Immature natural killer cell (primary cell): Measurements from ENCODE around the gene ARL14. TPM values are rescaled to one million over a fixed set of nuclear protein-coding genes. Genes with fewer than 3 reads are reported as not detected.

Experiments
- DNase-seq, 3 donors: peaks; one replicate each; pipeline ENCODE4 v3.0.0; 2022; ENCODE audit warnings: mixed read lengths in 1 of 3
- H3K27ac Mint-ChIP-seq, 6 donors: one replicate each; pipeline ENCODE4 v1.8.0; 2020; ENCODE audit warnings: mixed read lengths in 6 of 6, mild to moderate bottlenecking in 5 of 6, inconsistent platforms in 4 of 6, moderate library complexity in 3 of 6
- H3K27me3 Mint-ChIP-seq, 3 donors: one replicate each; pipeline ENCODE4 v1.8.0; 2020 to 2021; ENCODE audit warnings: low read depth in 3 of 3, mild to moderate bottlenecking in 3 of 3, mixed read lengths in 3 of 3, moderate library complexity in 3 of 3, inconsistent platforms in 1 of 3
- H3K36me3 Mint-ChIP-seq, 3 donors: one replicate each; pipeline ENCODE4 v1.8.0; 2020; ENCODE audit warnings: mixed read lengths in 3 of 3, inconsistent platforms in 2 of 3, mild to moderate bottlenecking in 2 of 3
- H3K4me1 Mint-ChIP-seq, 2 donors: one replicate each; pipeline ENCODE4 v1.8.0; 2020; ENCODE audit warnings: inconsistent platforms in 2 of 2, mild to moderate bottlenecking in 2 of 2, mixed read lengths in 2 of 2, moderate library complexity in 1 of 2
- H3K4me3 Mint-ChIP-seq, 5 donors: one replicate each; pipeline ENCODE4 v1.8.0; 2020; ENCODE audit warnings: mild to moderate bottlenecking in 5 of 5, mixed read lengths in 5 of 5, inconsistent platforms in 3 of 5, moderate library complexity in 3 of 5
- H3K9me3 Mint-ChIP-seq, 6 donors: one replicate each; pipeline ENCODE4 v1.8.0; 2020; ENCODE audit warnings: mild to moderate bottlenecking in 6 of 6, mixed read lengths in 6 of 6, inconsistent platforms in 4 of 6, moderate library complexity in 3 of 6
- polyA plus RNA-seq, 3 donors: library from polyadenylated mRNA; unstranded; fragments of 300-500 nt; fragmentation: Illumina TruSeq; gene quantifications; one replicate each; pipeline ENCODE4 v1.2.3, GENCODE V29; 2021

ARL14 gene
- polyA plus RNA-seq, result not detected

DNA sequence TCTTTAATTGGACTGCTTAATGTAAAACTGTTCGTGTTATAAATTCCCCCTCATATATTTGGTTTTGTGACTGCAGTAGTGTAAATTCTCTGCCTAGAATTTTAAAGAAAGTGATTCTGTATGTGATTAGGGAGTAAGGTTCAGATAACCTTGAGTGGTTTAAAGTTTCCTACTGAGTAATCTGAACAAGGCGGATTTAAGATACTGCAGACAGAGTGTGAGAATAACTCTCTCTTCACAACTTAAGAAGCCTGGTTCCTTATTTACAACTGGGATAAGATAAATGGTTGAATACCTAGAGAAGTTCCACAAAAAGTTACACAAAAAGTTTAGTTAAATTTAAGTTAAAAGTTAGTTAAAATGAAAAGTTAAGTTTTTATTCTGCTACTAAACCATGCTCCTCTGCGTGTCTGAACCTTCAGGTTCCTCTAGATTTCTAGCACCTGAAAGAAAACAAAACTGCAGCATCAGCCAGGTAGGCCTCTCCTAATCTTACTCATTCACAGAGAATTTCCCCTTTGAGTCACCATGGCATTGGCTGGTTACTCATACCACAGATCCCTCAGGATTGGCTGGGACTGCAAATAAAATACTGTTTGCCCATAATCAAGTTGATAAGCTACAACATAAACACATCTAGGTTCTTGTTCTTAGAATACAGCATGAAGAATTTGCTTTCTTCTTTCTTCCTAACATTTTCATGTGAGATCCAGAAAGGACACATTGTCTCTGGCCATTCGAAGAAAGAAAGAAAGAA is at the start of gene ARL14:
TSS of gene ARL14 (plus strand) at position 614 of the 757 bp plus-strand sequence. CDS start 187 bp downstream, outside the sequence.
- Mint-ChIP-seq H3K4me3 (no peak within 1 kb of the TSS), H3K4me1 (no peaks in the 10 kb centered on the region), H3K9me3 (no peaks in the 10 kb centered on the region), H3K36me3 (no peaks in the 10 kb centered on the region), H3K27me3 (peaks cover 0 to 2% (median 0%) of the 10 kb centered on the region in 3 donors), H3K27ac (no peak within 1 kb of the TSS)
- no peak for DNase-seq

DNA sequence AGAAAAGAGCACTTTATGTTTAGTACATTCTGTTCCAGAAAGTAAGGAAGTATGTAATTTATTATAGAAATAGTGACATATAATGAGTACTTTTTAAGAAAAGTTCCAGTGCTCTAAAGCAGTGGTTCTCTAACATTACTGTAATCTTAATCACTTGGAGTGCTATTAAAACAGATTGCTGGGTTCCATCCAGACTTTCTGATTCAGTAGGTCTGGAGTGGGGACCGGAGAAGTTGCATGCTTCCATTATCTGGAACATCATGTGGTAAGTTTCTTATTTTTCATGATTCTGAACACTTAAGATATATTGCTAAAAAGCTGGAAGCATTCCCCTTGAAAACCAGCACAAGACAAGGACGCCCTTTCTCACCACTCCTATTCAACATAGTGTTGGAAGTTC is 47.5 kb upstream of the ARL14 start:
- no peak for DNase-seq
- H3K36me3 Mint-ChIP-seq, result no peaks in the 10 kb centered on the region
- H3K9me3 Mint-ChIP-seq, result peaks cover 0 to 4% (median 0%) of the 10 kb centered on the region in 6 donors
- H3K4me1 Mint-ChIP-seq, result no peaks in the 10 kb centered on the region
- H3K27ac Mint-ChIP-seq, result no peak overlapping the region
- peaks cover 1 to 8% (median 2%) of the 10 kb centered on the region in 3 donors for H3K27me3 Mint-ChIP-seq
- H3K4me3 Mint-ChIP-seq, result no peak overlapping the region

DNA sequence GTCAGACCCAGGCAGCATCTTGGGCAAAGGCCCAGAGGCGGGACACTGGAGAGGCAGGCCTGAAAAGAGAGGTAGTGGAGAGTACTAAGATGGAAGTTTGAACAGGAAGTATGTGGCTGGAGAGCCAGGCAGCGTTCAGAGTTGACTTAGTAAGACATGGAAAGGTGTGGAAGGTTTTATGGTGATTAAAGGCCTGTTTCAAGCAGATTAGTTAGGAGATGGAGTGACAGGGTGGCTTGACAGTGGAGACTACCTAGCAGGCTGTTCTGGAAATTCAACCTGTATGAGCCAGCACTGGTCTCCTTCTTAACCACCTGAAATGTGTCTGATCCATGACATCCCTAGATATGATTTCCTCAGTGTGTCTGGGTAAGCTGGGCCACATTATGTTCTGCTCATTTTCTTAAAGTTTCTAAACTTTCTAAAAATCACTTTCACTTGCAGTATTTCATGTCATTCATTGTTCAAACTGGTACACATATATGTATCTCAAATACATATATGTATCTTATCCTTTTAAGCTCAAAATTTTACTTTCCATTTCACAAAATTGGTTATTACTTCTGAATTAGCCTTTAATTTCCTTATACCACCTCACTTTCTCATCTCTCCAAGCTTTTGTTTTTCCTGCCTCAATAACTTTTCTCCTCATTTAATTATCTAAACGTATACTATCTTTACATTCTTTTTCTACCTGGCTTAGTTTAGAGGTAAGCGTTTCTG is 43.4 kb upstream of the ARL14 start:
- H3K27me3 Mint-ChIP-seq, result peaks cover 2 to 5% (median 3%) of the 10 kb centered on the region in 3 donors
- DNase-seq, result no peak
- no peak overlapping the region for H3K27ac Mint-ChIP-seq
- no peaks in the 10 kb centered on the region for H3K4me1 Mint-ChIP-seq
- H3K4me3 Mint-ChIP-seq, result no peak overlapping the region
- H3K36me3 Mint-ChIP-seq, result no peaks in the 10 kb centered on the region
- H3K9me3 Mint-ChIP-seq, result peaks cover 0 to 1% (median 0%) of the 10 kb centered on the region in 6 donors

DNA sequence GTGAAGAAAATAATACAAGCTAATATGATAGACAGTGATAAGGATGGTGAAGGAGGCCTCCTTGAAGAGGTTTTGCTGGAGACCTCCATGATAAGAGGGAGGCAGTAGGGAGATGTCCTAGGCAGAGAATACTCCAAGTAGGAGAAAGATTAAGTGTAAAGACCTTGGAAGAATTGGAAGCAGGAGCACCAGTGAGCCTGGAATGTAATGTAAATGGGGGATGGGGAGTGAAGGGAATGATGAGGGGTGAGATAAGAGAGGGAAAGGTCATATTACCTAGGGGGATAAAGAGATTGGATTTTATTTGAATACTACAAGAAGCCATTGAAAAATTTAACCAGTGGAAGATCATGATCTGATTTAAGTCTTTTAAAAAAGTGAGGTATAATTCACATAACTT is 41.7 kb upstream of the ARL14 start:
- no peak overlapping the region for H3K4me3 Mint-ChIP-seq
- no peak overlapping the region for H3K27ac Mint-ChIP-seq
- H3K4me1 Mint-ChIP-seq, result no peaks in the 10 kb centered on the region
- H3K9me3 Mint-ChIP-seq, result peaks cover 0 to 1% (median 0%) of the 10 kb centered on the region in 6 donors
- no peak for DNase-seq
- peaks cover 2 to 6% (median 2%) of the 10 kb centered on the region in 3 donors for H3K27me3 Mint-ChIP-seq
- H3K36me3 Mint-ChIP-seq, result no peaks in the 10 kb centered on the region

DNA sequence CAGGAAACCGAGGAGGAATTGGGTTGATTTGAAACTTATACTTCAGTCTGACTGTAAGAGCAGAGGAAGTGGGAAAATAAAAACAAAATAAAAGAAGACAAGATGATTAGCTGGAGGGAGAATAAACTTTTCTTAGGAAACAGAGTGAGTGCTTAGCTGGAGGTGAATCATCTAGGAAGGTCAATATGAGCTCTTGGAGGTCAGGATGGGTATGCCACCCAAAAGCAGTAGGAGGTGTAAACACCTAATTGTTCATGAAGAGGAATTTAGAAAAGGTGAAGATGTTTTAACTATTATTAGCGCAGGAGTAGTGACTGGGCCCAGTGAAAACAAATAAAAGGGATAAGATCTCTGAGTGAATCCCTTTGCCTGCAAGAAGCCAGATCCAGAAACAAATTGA is 39.9 kb upstream of the ARL14 start:
- H3K36me3 Mint-ChIP-seq, result no peaks in the 10 kb centered on the region
- H3K27ac Mint-ChIP-seq, result no peak overlapping the region
- DNase-seq, result no peak
- H3K9me3 Mint-ChIP-seq, result peaks cover 0 to 1% (median 0%) of the 10 kb centered on the region in 6 donors
- H3K4me3 Mint-ChIP-seq, result no peak overlapping the region
- H3K4me1 Mint-ChIP-seq, result no peaks in the 10 kb centered on the region
- H3K27me3 Mint-ChIP-seq, result peaks cover 0 to 8% (median 2%) of the 10 kb centered on the region in 3 donors

DNA sequence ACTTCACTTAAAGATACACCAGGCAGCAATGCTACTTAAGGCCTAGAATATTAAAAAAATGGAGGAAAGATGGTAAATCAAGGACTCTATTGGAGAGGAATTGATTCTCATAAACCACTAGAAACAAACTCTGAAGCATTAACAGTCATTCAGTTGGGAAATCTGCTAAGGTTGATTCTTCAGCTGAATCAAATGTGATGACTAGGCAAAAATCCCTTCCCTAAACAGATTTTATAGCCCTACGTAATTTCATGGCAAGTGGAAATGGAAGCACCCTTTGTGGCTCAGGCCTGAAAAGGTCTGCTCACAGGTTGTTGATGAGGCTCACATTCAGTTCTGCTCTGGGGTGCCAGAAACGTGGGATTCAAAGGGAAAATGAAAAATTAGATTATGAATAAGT is 38.8 kb upstream of the ARL14 start:
- Mint-ChIP-seq H3K36me3 (no peaks in the 10 kb centered on the region), H3K4me1 (no peaks in the 10 kb centered on the region), H3K4me3 (no peak overlapping the region), H3K9me3 (no peaks in the 10 kb centered on the region), H3K27ac (no peak overlapping the region), H3K27me3 (peaks cover 0 to 8% (median 2%) of the 10 kb centered on the region in 3 donors)
- DNase-seq, result no peak

DNA sequence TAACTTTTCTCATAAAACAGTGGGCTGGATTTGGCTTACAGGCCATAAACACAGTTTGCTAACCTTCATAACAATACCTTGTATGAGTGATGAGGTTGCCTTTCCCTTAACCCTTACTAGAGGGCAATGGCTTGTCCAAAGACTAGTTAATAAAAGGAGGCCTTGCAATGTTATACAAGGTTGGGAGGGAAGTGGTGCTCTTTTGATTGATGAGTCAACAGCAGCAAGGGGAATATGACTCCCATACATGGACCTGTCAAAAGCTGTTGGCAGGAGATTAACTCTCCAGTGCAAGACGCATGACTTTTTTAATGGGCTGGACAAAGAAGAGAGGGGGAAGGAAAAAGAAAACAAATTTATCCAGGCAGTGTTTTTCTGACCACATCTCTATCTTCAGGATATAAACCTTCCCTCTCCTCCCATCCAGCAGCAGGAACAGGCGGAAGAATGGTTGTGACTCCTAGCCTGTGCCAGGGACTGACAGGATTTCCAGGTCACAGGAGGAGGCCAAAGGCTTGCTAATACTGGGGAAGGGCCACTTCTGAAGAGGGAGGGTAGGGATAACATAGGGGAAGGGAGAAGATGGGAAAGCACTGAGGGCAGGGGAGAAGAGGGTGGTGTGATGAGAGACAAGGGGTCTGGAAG is 35.2 kb upstream of the ARL14 start:
- H3K9me3 Mint-ChIP-seq, result no peaks in the 10 kb centered on the region
- no peaks in the 10 kb centered on the region for H3K4me1 Mint-ChIP-seq
- no peak overlapping the region for H3K27ac Mint-ChIP-seq
- H3K36me3 Mint-ChIP-seq, result no peaks in the 10 kb centered on the region
- H3K4me3 Mint-ChIP-seq, result no peak overlapping the region
- DNase-seq, result no peak
- peaks cover 0 to 5% (median 0%) of the 10 kb centered on the region in 3 donors for H3K27me3 Mint-ChIP-seq

DNA sequence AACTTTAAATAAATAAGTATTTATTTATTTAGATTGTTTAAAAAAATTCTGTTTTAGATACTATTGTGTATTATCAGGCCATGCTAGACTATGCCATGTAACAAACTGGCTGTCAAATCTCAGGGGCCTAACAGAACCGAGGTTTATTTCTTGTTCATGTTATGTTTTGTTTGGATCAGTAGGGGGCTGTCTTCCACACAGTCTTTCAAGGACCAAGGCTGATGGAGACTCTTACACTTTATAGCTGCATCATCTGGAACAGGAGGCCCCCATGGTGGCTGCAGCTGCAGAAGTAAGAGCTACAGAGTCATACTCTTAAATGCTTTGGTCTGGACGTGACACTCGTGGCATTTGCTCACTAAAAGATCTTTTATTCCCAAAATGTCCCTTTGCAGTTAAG is 33.0 kb upstream of the ARL14 start:
- peaks cover 0 to 5% (median 3%) of the 10 kb centered on the region in 3 donors for H3K27me3 Mint-ChIP-seq
- no peak overlapping the region for H3K27ac Mint-ChIP-seq
- no peaks in the 10 kb centered on the region for H3K36me3 Mint-ChIP-seq
- no peaks in the 10 kb centered on the region for H3K4me1 Mint-ChIP-seq
- DNase-seq, result no peak
- H3K9me3 Mint-ChIP-seq, result no peaks in the 10 kb centered on the region
- H3K4me3 Mint-ChIP-seq, result no peak overlapping the region

DNA sequence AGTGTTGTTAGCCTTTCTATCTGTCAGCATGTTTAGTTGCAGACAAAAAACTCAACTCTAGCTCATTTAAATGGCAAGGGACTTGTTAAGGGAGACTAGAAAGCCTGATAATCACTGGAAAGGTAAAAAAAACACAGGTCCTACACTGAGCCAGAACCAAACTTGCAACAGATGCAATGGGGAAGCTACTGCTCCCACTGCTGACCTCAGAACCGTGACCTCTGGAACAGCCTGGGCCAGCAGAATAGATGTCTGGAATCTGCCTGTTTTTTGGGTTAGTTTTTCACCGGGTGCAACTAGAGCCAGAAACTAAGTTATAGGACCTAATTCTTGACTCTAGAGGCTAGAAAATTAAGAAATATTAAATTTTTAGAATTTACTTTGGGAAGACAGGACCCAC is 32.5 kb upstream of the ARL14 start:
- H3K4me3 Mint-ChIP-seq, result no peak overlapping the region
- no peaks in the 10 kb centered on the region for H3K4me1 Mint-ChIP-seq
- no peak for DNase-seq
- H3K9me3 Mint-ChIP-seq, result no peaks in the 10 kb centered on the region
- no peaks in the 10 kb centered on the region for H3K36me3 Mint-ChIP-seq
- H3K27ac Mint-ChIP-seq, result no peak overlapping the region
- H3K27me3 Mint-ChIP-seq, result peaks cover 0 to 5% (median 3%) of the 10 kb centered on the region in 3 donors

DNA sequence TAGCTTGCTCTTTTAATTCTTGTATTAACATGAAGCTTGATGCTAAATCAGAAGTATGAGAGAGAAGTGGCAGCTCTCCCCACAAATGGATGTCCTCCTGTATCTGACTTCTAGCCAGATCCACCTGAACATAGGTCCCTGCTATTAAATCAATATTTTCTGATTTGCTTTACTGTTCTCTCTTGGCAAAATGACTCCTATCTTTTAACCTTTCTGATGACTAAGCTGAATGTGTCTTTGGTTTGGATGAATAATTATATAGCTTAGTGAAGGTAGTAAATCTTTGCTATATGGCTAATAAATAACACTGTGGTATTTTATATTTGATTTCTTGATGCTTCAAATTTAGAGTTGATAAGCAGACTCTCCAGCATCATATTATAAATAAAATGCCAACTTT is 28.3 kb upstream of the ARL14 start:
- Mint-ChIP-seq H3K27me3 (peaks cover 0 to 5% (median 5%) of the 10 kb centered on the region in 3 donors), H3K4me3 (no peak overlapping the region), H3K36me3 (no peaks in the 10 kb centered on the region), H3K4me1 (no peaks in the 10 kb centered on the region), H3K9me3 (no peaks in the 10 kb centered on the region), H3K27ac (no peak overlapping the region)
- no peak for DNase-seq

DNA sequence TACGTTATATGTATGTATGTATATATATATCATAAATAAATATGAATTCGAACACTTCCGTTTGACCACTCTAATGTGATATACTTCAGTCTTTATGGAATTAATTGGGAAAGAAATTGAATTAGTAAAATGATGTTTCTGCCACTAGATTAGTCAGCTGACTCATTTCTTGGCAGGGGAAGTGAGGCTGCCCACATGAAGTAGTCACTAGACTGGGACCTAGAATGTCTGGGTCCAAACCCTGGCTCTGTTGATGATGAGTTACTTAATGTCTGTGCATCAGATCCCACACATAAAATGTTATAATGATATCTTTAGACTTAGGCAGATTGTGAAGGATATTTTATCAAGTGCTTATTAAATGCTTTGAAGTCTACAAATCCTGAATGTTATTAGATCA is 27.4 kb upstream of the ARL14 start:
- no peak for DNase-seq

DNA sequence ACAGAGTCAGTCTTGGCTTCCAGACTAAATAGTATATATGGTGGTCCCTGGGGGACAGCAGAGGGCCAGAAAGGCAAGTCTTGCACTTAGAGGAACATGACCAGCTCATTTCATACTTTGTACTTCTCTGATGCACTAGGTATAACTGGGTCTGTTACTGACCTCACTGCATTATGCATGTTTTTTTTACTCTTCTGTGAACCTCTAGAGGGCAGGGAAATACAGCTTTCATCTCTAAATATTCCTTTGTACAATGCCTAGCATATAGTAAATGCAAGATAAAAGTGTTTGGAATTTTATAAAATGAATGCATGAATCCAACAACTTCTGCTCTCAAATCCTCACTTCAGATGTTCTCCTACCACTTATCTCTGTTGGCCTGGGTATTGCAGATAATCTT is 23.4 kb upstream of the ARL14 start:
- H3K4me1 Mint-ChIP-seq, result no peaks in the 10 kb centered on the region
- no peak overlapping the region for H3K27ac Mint-ChIP-seq
- H3K9me3 Mint-ChIP-seq, result no peaks in the 10 kb centered on the region

More for the DNA sequence above, 27.4 kb upstream of the ARL14 start:
- Mint-ChIP-seq H3K27ac (no peak overlapping the region), H3K36me3 (no peaks in the 10 kb centered on the region), H3K4me1 (no peaks in the 10 kb centered on the region), H3K27me3 (peaks cover 3 to 5% (median 5%) of the 10 kb centered on the region in 3 donors), H3K9me3 (no peaks in the 10 kb centered on the region), H3K4me3 (no peak overlapping the region)

DNA sequence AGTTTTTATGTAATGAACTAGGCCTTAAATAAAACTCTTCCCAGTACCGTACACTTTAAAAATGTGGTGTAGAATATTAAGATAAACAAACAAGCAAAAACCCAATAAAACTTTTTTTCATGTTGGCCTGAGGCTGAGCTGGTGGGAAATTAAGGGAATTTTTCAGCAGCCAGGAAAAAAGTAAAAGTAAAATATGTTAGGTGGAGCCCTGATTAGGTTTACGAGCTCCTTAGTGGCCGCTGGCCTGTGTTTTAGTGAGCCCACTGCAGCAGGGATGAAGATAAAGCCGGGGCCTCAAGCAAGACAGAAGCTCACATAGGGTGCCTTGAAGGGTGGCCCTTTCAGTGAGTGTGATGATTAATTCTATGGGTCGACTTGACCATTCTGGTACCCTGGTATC is 16.1 kb upstream of the ARL14 start:
- Mint-ChIP-seq H3K27me3 (peaks cover 7 to 9% (median 7%) of the 10 kb centered on the region in 3 donors), H3K36me3 (no peaks in the 10 kb centered on the region), H3K9me3 (no peaks in the 10 kb centered on the region), H3K27ac (no peak overlapping the region), H3K4me3 (no peak overlapping the region), H3K4me1 (no peaks in the 10 kb centered on the region)
- DNase-seq, result no peak

More for the DNA sequence above, 23.4 kb upstream of the ARL14 start:
- Mint-ChIP-seq H3K27me3 (peaks cover 2 to 11% (median 7%) of the 10 kb centered on the region in 3 donors), H3K4me3 (no peak overlapping the region), H3K36me3 (no peaks in the 10 kb centered on the region)
- DNase-seq, result no peak

DNA sequence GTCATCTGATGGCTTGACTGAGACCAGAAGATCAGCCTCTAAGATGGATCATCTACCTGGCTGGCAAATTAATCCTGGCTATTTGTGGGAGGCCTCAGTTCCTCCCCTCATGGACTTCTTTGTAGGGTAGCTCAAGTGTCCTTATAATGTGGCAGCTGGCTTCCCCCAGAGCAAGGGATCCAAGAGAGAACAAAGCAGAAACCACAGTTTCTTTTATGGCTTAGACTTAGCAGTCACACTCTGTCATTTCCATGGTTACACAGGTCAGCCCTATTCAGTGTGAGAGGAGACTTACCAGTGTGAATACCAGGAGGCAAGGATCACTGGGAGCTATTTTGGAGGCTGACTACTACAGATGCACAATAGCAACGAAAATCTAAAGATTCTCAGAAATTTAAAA is 15.3 kb upstream of the ARL14 start:
- no peak for DNase-seq
- H3K36me3 Mint-ChIP-seq, result no peaks in the 10 kb centered on the region
- H3K4me3 Mint-ChIP-seq, result no peak overlapping the region
- no peak overlapping the region for H3K27ac Mint-ChIP-seq
- H3K27me3 Mint-ChIP-seq, result peaks cover 3 to 7% (median 7%) of the 10 kb centered on the region in 3 donors
- H3K4me1 Mint-ChIP-seq, result no peaks in the 10 kb centered on the region
- no peaks in the 10 kb centered on the region for H3K9me3 Mint-ChIP-seq
